Measurements from ENCODE around the gene PEX6.

Gene PEX6, protein sequence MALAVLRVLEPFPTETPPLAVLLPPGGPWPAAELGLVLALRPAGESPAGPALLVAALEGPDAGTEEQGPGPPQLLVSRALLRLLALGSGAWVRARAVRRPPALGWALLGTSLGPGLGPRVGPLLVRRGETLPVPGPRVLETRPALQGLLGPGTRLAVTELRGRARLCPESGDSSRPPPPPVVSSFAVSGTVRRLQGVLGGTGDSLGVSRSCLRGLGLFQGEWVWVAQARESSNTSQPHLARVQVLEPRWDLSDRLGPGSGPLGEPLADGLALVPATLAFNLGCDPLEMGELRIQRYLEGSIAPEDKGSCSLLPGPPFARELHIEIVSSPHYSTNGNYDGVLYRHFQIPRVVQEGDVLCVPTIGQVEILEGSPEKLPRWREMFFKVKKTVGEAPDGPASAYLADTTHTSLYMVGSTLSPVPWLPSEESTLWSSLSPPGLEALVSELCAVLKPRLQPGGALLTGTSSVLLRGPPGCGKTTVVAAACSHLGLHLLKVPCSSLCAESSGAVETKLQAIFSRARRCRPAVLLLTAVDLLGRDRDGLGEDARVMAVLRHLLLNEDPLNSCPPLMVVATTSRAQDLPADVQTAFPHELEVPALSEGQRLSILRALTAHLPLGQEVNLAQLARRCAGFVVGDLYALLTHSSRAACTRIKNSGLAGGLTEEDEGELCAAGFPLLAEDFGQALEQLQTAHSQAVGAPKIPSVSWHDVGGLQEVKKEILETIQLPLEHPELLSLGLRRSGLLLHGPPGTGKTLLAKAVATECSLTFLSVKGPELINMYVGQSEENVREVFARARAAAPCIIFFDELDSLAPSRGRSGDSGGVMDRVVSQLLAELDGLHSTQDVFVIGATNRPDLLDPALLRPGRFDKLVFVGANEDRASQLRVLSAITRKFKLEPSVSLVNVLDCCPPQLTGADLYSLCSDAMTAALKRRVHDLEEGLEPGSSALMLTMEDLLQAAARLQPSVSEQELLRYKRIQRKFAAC

GRCh38 chr6:42978839-42979522 is at the start of gene PEX6:
Gene PEX6 (minus strand): TSS chr6:42979181. CDS start chr6:42979150, 31 bp downstream.
- peak in 1 of 2 experiments; percentile 64 for DNase-seq

- DNase-seq: no peak
Observed at GRCh38 chr6:43026365-43026764, 47.4 kb upstream of the PEX6 start.

DNA sequence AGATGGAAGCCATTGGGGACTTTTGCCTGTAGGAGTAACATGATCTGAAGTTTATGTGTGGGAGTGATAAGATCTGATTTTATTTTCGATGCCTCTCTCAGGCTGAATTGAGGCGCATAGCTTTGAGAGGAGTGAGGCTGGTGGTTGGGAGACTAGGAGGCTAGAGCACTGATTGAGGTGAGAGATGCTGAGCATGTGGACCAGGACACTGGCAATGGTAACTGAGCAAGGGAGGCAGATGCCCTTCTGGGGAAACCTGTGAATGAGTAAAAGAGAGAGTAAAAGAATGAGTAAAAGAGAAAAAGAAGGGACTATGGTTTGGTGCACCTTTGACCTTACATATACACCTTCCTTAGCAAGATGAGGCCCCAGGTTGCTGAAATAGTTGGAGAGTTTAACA is 45.5 kb upstream of the PEX6 start:
- no peak for DNase-seq

- DNase-seq: peak in 1 of 2 experiments; percentile 9
Observed at GRCh38 chr6:43021270-43022047, 42.5 kb upstream of the PEX6 start, which contains the start of gene RRP36. Gene RRP36 (plus strand): TSS chr6:43021623. CDS start chr6:43021655, 32 bp downstream.

DNA sequence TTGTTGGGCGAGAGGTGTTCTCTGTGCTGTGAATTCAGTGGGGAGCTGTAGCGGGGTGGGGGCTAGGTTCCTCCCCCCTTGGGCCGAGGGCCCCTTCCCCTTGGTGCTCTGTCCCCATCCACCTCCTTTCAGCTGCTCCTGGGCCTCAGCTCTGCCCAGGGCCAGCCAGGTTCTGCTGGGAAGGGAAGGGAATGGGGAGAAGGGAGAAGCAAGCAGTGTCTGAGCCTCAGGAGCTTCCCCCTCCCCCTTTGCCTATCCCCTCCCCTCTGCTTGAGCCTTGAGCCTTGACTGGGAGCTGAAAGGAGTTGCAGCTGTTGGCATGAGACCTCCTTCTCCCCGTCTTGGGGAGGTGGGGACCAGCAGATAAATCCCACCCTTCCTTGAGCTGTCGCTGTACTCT is 41.9 kb upstream of the PEX6 start:
- no peak for DNase-seq

GRCh38 chr6:43020052-43020705 is 41.2 kb upstream of the PEX6 start:
- no peak for DNase-seq

- DNase-seq: no peak
Observed at GRCh38 chr6:43019152-43019551, 40.2 kb upstream of the PEX6 start.

- no peak for DNase-seq
Observed at GRCh38 chr6:43016943-43017334, 38.0 kb upstream of the PEX6 start.

- DNase-seq: no peak
Observed at GRCh38 chr6:43016176-43016942, 37.4 kb upstream of the PEX6 start.

GRCh38 chr6:43014434-43014909 is 35.5 kb upstream of the PEX6 start:
- DNase-seq: no peak

GRCh38 chr6:43013843-43014433 is 35.0 kb upstream of the PEX6 start, which contains the start of the genes KLHDC3 and MEA1:
Gene KLHDC3 (plus strand): TSS chr6:43014249. CDS start chr6:43017193, 2,944 bp downstream.
Gene MEA1 (minus strand): TSS chr6:43013946. CDS start chr6:43013813, 133 bp downstream.
- peak; percentile 99 for DNase-seq

DNA sequence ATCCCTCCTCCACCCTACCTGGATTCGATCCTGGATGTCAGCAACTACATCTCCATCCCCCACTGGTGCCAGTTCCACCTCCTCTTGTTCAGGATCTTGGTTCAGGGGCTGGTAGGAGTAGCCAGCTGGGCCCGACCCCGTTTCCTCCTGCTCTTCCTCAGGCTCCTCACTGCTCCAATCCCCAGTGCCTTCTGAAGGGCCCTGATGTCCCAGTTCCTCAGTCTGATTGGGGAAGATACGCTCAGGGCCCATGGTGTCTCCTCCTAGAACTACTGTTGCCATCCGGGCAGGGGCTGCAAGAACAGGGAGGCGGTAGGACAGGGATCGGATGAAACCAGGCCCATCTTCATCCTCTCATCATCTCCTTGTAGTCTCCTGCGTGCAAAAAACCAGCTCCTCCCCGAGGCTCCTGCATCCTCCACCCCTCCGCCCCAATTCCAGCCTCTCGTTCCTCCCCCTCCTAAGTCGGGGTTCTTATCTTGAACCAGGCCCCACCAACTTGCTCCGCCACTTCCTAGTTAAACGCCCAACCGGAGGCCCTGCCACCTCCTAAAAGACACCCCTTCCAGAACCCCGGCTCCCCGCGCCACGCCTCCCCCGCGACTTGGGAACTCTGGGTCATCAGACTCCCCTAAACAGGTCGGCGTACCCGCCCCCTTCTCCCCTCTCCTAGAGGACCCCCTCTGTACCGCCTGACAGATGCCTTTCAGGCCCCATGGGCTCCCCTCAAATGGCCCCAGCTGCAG is 34.3 kb upstream of the PEX6 start:
- no peak for DNase-seq

DNA sequence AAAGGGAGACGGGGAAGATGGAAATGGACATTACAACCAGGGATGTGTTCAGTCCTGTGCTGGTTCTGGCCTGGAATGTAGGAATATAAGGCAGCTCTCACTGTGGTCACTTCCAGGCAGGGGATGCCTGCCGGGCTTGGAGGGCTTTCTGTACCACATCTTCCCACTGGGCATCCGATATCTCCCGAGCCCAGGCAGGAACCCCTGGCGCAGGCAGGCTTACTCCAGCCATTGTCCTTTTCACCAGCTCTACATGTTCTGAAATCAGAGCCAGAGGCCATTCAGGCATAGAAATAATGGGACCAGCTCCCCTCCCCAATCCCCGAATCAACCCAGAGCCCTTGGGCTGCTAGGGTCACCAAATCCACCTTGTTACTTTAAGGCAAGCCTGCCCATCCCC is 33.4 kb upstream of the PEX6 start:
- no peak for DNase-seq

GRCh38 chr6:43011207-43011606 is 32.2 kb upstream of the PEX6 start:
- no peak for DNase-seq

DNA sequence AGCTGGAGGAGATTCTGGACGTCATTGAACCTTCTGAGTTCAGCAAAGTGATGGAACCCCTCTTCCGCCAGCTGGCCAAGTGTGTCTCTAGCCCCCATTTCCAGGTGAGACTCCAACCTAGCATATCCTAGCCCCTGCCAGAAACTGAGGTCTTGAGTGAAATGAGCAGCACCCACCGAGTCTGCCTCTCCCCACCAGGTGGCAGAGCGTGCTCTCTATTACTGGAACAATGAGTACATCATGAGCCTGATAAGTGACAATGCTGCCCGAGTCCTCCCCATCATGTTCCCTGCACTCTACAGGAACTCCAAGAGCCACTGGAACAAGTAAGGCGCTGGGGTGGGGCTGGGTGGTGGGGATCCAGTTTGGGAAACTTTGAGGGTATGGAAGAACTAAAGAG is 30.1 kb upstream of the PEX6 start:
- no peak for DNase-seq

GRCh38 chr6:43007126-43007525 is 28.1 kb upstream of the PEX6 start:
- DNase-seq: no peak

DNA sequence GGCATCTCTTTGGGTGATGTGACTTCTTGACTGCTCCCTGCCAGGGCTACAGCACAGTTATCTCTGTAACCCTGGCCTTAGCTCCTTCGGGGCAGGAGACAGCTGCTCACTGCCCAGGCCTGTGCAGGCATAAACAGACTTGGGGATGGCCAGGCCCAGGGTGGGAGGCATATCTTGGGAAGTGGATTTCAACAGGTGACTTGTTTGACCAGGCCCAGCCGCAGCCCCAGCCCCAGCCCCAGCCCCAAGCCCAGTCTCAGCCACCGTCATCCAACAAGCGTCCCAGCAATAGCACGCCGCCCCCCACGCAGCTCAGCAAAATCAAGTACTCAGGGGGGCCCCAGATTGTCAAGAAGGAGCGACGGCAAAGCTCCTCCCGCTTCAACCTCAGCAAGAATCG is 27.3 kb upstream of the PEX6 start:
- DNase-seq: no peak

DNA sequence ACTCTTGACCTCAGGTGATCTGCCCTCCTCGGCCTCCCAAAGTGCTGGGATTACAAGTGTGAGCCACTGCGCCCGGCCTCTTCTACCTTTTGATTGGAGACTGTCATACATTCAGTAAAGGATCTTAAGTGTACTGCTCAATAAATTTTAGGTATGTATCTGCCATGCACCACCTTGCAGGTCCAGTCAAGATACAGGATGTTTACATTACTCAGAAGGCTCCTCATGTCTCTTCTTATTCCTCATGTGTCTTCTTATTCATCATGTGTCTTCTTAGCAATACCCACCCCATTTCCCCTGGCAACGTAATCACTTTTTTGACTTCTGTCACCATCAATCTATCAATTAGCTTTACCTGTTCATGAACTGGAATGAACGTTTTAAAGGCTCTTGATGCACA is 26.9 kb upstream of the PEX6 start:
- no peak for DNase-seq

- DNase-seq: no peak
Observed at GRCh38 chr6:43001843-43002242, 22.9 kb upstream of the PEX6 start.

All from cerebellar nuclear complex (tissue), 1 donor.